Measurements from ENCODE around the gene IFT172. TPM values are rescaled to one million over a fixed set of nuclear protein-coding genes. Genes with fewer than 3 reads are reported as not detected.

IFT172 gene
- total RNA-seq, 1 donor from 2014 or later: 12.4 TPM

GRCh38 chr2:27400348-27401135 is 89.0 kb downstream of the IFT172 start:
- Mint-ChIP-seq H3K4me1 (peaks cover 25% of the 10 kb centered on the region), H3K27ac (peak overlapping the region; percentile 56), H3K27me3 (no peaks in the 10 kb centered on the region), H3K9me3 (no peaks in the 10 kb centered on the region), H3K36me3 (ENCODE audit: low read depth) (peaks cover 29% of the 10 kb centered on the region), H3K4me3 (peak overlapping the region; percentile 2)
- DNase-seq: no peak
- intact Hi-C loops (cut with micrococcal nuclease): loop anchor here (10.0 kb wide), 1 partner anchor 264 kb away; the partner anchor contains the start of genes SLC4A1AP and SUPT7L

DNA sequence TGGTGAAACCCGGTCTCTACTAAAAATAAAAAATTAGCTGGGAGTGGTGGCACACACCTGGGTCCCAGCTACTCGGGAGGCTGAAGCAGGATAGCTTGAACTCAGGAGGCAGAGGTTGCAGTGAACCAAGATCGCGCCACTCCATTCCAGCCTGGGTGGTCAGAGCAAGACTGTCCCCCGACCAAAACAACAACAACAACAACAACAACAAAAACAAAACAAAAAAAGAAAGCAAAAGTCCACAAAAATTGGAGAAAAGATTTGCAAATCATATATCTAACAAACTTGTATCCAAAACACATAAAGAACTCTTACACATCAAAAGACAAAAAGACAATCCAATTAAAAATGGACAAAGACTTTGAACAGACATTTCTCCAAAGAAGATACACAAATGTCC is 90.6 kb downstream of the IFT172 start:
- Mint-ChIP-seq H3K36me3 (ENCODE audit: low read depth) (peaks cover 23% of the 10 kb centered on the region), H3K4me3 (no peak overlapping the region), H3K27me3 (no peaks in the 10 kb centered on the region), H3K4me1 (peaks cover 23% of the 10 kb centered on the region), H3K27ac (no peak overlapping the region), H3K9me3 (no peaks in the 10 kb centered on the region)
- no peak for DNase-seq
- intact Hi-C loops (cut with micrococcal nuclease): no loop called here

Other genes with a start within 250 kb of the IFT172 start
- gene SLC30A3, start 226.7 kb downstream of the IFT172 start, total RNA-seq: 1.4 and 2.2 TPM in 2 replicates
- not detected in 2 replicates for gene DNAJC5G, start 214.3 kb downstream of the IFT172 start, total RNA-seq
- gene TRIM54, start 207.3 kb downstream of the IFT172 start, total RNA-seq: 0.33 and 0.47 TPM in 2 replicates
- 1.9 and 2.7 TPM in 2 replicates for gene UCN, start 181.3 kb downstream of the IFT172 start, total RNA-seq
- gene MPV17, start 166.6 kb downstream of the IFT172 start, total RNA-seq: 86.8 and 89.1 TPM in 2 replicates
- gene GTF3C2, start 133.0 kb downstream of the IFT172 start, total RNA-seq: 80.1 and 83.8 TPM in 2 replicates
- 51.2 and 52.0 TPM in 2 replicates for gene EIF2B4, start 119.4 kb downstream of the IFT172 start, total RNA-seq
- gene SNX17, start 119.1 kb downstream of the IFT172 start, total RNA-seq: 120 and 128 TPM in 2 replicates
- gene ZNF513, start 109.0 kb downstream of the IFT172 start, total RNA-seq: 11.1 and 13.5 TPM in 2 replicates
- 165 and 167 TPM in 2 replicates for gene PPM1G, start 80.2 kb downstream of the IFT172 start, total RNA-seq
- gene NRBP1, start 61.1 kb downstream of the IFT172 start, total RNA-seq: 93.9 and 94.7 TPM in 2 replicates
- 4.6 and 5.2 TPM in 2 replicates for gene KRTCAP3, start 47.4 kb downstream of the IFT172 start, total RNA-seq
- gene FNDC4, start 5.5 kb upstream of the IFT172 start, total RNA-seq: not detected in 2 replicates
- gene GCKR, start 7.1 kb upstream of the IFT172 start, total RNA-seq: not detected in 2 replicates
- 29.0 and 32.7 TPM in 2 replicates for gene ZNF512, start 93.3 kb upstream of the IFT172 start, total RNA-seq
- gene CCDC121, start 139.3 kb upstream of the IFT172 start, total RNA-seq: 0.54 and 0.63 TPM in 2 replicates
- 51.0 and 55.4 TPM in 2 replicates for gene GPN1, start 139.3 kb upstream of the IFT172 start, total RNA-seq
- 33.3 and 34.5 TPM in 2 replicates for gene SUPT7L, start 173.9 kb upstream of the IFT172 start, total RNA-seq
- 27.1 and 28.7 TPM in 2 replicates for gene SLC4A1AP, start 174.1 kb upstream of the IFT172 start, total RNA-seq